Putamen (tissue), 1 donor: ENCODE results near the gene TASP1.
A peak's percentile ranks its signal among the peaks of the same experiment; 100 is the strongest.
"Not testable (repeated sequence)": the region's sequence is repeated elsewhere in the genome, so short reads cannot be mapped to it uniquely, and the experiment has no call there.

ENCODE experiments used
- DNase-seq: peaks from one replicate; pipeline ENCODE4 v3.0.0-alpha.2; 2016; ENCODE audit warnings: low spot score

Gene TASP1

GRCh38 chr20:13638496-13639149 is at the start of gene TASP1:
TSS of gene TASP1 (minus strand) at chr20:13638932. CDS start at chr20:13630078, 8,854 bp downstream.
- peak; percentile 94 for DNase-seq

- no peak for DNase-seq
Measured at GRCh38 chr20:13687815-13688214, 49.1 kb upstream of the TASP1 start.

- no peak for DNase-seq
Measured at GRCh38 chr20:13685623-13686022, 46.9 kb upstream of the TASP1 start.

GRCh38 chr20:13684566-13685222 is 46.0 kb upstream of the TASP1 start:
- no peak for DNase-seq

GRCh38 chr20:13683833-13684232 is 45.1 kb upstream of the TASP1 start:
- DNase-seq: no peak

GRCh38 chr20:13681248-13682125 is 42.8 kb upstream of the TASP1 start:
- no peak for DNase-seq

GRCh38 chr20:13678944-13679343 is 40.2 kb upstream of the TASP1 start:
- no peak for DNase-seq

- DNase-seq: no peak
Measured at GRCh38 chr20:13677241-13677640, 38.5 kb upstream of the TASP1 start.

- DNase-seq: no peak
Measured at GRCh38 chr20:13676682-13677081, 38.0 kb upstream of the TASP1 start.

- DNase-seq: no peak
Measured at GRCh38 chr20:13672690-13673089, 34.0 kb upstream of the TASP1 start.

- DNase-seq: no peak
Measured at GRCh38 chr20:13671916-13672378, 33.2 kb upstream of the TASP1 start.

GRCh38 chr20:13671512-13671911 is 32.8 kb upstream of the TASP1 start:
- DNase-seq: no peak

- no peak for DNase-seq
Measured at GRCh38 chr20:13670160-13670559, 31.4 kb upstream of the TASP1 start.

GRCh38 chr20:13665709-13666395 is 27.1 kb upstream of the TASP1 start:
- DNase-seq: no peak

GRCh38 chr20:13661070-13661685 is 22.4 kb upstream of the TASP1 start:
- DNase-seq: no peak

- DNase-seq: no peak
Measured at GRCh38 chr20:13659288-13659687, 20.6 kb upstream of the TASP1 start.

GRCh38 chr20:13658060-13658459 is 19.3 kb upstream of the TASP1 start:
- not testable (repeated sequence) for DNase-seq

GRCh38 chr20:13656721-13657368 is 18.1 kb upstream of the TASP1 start:
- no peak for DNase-seq

- no peak for DNase-seq
Measured at GRCh38 chr20:13654463-13655023, 15.8 kb upstream of the TASP1 start.

- no peak for DNase-seq
Measured at GRCh38 chr20:13650474-13650873, 11.7 kb upstream of the TASP1 start.
